DND-41 (cell line): Measurements from ENCODE around the gene SLC26A11.

ENCODE experiments used
- EZH2 ChIP-seq: IDR thresholded peaks from 3 replicates; pipeline ENCODE4 v1.6.1; 2012; ENCODE audit warnings: borderline replicate concordance, low read depth, mild to moderate bottlenecking, moderate library complexity, low read length, inconsistent platforms; ENCODE audit not compliant: severe bottlenecking
- TF ChIP-seq, protein P1 (sequence below): IDR thresholded peaks from 2 replicates; pipeline ENCODE4 v1.5.1; 2012; ENCODE audit warnings: borderline replicate concordance, low read length, moderate library complexity, mild to moderate bottlenecking; ENCODE audit not compliant: poor library complexity, severe bottlenecking; ENCODE audit errors: extremely low read depth

DNA sequence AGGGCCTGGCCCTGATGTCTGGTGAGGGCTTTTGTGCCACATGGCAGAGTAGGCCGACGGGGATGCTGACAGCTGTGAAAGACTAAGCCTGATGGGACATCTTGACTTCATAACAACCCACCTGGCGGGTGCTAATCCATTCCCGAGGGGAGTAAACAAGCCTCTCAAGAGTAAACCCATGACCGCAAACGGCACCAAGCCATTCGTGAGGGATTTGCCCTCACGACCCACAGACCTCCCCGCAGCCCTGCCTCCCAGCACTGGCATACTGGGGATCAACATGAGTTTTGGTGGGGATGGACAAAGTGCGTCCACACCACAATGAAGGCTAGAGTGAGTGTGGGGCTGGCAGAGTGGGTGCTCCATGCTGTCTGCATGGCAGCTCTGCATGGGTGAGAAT is 52.1 kb downstream of the SLC26A11 start:
- TF ChIP-seq EZH2: no peak
- TF ChIP-seq, protein P1, sequence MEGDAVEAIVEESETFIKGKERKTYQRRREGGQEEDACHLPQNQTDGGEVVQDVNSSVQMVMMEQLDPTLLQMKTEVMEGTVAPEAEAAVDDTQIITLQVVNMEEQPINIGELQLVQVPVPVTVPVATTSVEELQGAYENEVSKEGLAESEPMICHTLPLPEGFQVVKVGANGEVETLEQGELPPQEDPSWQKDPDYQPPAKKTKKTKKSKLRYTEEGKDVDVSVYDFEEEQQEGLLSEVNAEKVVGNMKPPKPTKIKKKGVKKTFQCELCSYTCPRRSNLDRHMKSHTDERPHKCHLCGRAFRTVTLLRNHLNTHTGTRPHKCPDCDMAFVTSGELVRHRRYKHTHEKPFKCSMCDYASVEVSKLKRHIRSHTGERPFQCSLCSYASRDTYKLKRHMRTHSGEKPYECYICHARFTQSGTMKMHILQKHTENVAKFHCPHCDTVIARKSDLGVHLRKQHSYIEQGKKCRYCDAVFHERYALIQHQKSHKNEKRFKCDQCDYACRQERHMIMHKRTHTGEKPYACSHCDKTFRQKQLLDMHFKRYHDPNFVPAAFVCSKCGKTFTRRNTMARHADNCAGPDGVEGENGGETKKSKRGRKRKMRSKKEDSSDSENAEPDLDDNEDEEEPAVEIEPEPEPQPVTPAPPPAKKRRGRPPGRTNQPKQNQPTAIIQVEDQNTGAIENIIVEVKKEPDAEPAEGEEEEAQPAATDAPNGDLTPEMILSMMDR: no peak
